Omental fat pad (tissue), 4 donors: Measurements from ENCODE around the gene ZNF484. TPM values are rescaled to one million over a fixed set of nuclear protein-coding genes. Genes with fewer than 3 reads are reported as not detected.
"Not testable (repeated sequence)": the region's sequence is repeated elsewhere in the genome, so short reads cannot be mapped to it uniquely, and the experiment has no call there.

Experiments
- ATAC-seq: fragments of 150-250 bp; one replicate; pipeline ENCODE4 v1.9.1; 2016; ENCODE audit warnings: mild to moderate bottlenecking, moderate library complexity; ENCODE audit not compliant: low FRiP score
- DNase-seq: peaks from one replicate; pipeline ENCODE4 v3.0.0-alpha.2; 2019; ENCODE audit warnings: low spot score
- total RNA-seq, 4 donors: library from RNA; depleted of rRNA; stranded (reverse); fragments of >200 nt; gene quantifications; one replicate each; pipeline ENCODE4 v1.1.0, GENCODE V29; 2016
- TF ChIP-seq, protein P1 (sequence below), 3 donors: fragments of 450-650 bp; IDR thresholded peaks; one replicate each; pipeline ENCODE4 v1.5.1; 2016 to 2017; ENCODE audit warnings: antibody characterized with exemption in 3 of 3, mild to moderate bottlenecking in 3 of 3, moderate library complexity in 2 of 3

Gene ZNF484
- total RNA-seq, 4 donors from 2014 or later: 8.3 to 19.4 (median 11.5) TPM

GRCh38 chr9:92808726-92809451 lies 68.9 kb downstream of the ZNF484 start:
- DNase-seq: peak; percentile 38
- ATAC-seq: peak; percentile 87
- TF ChIP-seq, protein P1, sequence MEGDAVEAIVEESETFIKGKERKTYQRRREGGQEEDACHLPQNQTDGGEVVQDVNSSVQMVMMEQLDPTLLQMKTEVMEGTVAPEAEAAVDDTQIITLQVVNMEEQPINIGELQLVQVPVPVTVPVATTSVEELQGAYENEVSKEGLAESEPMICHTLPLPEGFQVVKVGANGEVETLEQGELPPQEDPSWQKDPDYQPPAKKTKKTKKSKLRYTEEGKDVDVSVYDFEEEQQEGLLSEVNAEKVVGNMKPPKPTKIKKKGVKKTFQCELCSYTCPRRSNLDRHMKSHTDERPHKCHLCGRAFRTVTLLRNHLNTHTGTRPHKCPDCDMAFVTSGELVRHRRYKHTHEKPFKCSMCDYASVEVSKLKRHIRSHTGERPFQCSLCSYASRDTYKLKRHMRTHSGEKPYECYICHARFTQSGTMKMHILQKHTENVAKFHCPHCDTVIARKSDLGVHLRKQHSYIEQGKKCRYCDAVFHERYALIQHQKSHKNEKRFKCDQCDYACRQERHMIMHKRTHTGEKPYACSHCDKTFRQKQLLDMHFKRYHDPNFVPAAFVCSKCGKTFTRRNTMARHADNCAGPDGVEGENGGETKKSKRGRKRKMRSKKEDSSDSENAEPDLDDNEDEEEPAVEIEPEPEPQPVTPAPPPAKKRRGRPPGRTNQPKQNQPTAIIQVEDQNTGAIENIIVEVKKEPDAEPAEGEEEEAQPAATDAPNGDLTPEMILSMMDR (IDR thresholded peaks at IDR 0.05): no peak

- TF ChIP-seq, protein P1 (IDR thresholded peaks at IDR 0.05): no peak
- DNase-seq: no peak
- ATAC-seq: no peak
These were observed 69.8 kb downstream of the ZNF484 start for GRCh38 chr9:92807757-92808725.

DNA sequence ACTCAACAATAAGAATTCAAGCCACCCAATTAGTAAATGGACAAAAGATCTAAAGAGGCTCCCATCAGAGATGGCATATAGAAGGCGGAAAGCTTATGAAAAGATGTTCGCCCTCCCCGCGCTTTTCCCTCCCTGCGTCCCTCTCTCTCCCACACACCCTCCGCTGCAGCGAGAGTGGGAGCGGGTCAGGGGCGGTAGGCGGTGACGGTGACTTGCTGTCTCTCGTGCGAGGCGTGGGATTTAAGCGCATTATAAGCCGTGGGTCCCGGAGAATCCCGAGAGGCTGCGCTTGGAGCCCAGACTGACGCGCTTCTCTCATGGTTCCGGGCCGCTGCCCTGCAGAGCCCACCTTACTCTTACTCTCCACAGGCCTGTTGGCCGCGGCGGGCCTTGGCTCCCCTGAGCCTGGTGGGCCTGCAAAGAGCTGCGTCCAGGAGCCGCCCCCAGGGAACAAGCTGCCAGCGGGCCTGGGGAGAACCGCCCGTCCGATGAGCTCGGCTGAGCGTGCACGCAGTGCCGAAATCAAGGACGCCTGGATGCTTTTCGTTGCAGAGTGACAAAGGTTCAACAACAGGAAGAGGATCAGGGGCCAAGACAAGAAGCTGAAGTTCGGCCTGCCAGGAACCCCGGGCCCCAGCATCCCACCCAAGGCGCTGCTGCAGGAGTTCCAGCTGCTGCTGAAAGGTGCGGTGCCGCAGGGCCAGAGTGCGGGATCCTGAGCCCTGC lies 70.6 kb downstream of the ZNF484 start:
- ATAC-seq (no peak), DNase-seq (no peak)
- TF ChIP-seq, protein P1 (IDR thresholded peaks at IDR 0.05): no peak

DNA sequence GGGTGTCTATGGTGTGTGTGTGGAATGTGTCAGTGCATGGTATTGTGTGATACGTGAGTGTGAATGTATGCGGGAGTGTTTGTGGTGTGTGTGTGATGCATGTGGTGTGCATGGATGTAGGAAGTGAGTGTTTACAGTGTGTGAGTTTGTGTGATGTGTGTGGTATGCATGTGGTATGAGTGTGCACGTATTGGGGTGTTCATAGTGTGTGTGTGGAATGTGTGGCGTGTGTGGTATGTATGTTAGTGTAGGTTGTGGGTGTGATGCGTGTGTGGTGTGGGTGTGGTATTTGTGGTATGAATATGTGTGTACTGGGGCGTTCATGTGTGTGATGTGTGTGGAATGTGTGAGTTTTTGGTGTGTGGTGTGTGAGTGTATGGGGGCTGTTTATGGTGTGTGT lies 73.1 kb downstream of the ZNF484 start:
- no peak for DNase-seq
- TF ChIP-seq, protein P1 (IDR thresholded peaks at IDR 0.05): no peak
- no peak for ATAC-seq

DNA sequence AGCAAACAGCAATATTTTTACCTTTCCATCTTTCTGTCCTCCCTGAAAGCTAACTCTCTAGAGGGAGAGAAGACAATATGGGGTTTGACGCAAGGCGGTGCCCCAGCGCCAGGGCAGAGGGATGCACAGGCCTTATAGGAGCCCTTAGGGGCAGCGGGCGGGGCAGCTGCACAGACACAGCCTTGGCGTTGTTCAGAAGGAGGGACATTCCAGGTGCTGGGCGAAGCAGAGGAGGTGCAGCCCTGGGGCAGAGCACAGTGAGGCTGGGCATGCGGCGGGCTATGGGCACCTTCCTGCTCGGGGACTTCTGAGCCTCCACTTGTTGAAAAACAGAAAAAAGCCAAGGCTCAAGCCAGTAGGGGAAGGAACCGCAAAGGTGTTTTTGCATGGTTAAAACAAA lies 79.5 kb downstream of the ZNF484 start:
- ATAC-seq (no peak), DNase-seq (no peak)
- TF ChIP-seq, protein P1 (IDR thresholded peaks at IDR 0.05): no peak

DNA sequence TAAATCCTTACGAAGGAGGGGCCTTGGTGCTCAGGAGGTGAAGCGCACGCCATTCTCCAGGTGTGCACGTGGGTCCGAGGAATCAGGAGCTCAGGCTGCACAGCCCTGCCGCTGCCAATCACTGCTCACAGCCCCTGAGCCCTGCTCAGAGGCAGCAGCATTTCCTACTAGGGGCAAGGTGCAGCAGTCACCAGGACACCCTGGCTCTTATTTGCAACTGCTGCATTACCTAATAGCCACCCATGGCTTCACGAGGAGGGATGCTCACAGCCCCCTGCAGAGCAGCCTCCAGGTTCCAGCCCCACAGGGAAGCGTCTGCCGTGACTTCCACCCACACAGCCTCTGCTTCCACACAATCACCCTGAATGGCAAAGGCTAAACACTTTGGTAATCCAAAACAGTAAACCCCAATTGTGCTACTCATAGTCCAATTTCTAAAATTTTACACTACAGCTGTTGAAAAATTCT lies 81.5 kb downstream of the ZNF484 start:
- not testable (repeated sequence) for DNase-seq, ATAC-seq
